ENCODE data around the gene TMEM135. TPM values are rescaled to one million over a fixed set of nuclear protein-coding genes. Genes with fewer than 3 reads are reported as not detected.
A peak's percentile ranks its signal among the peaks of the same experiment; 100 is the strongest.
"Not testable (repeated sequence)": the region's sequence is repeated elsewhere in the genome, so short reads cannot be mapped to it uniquely, and the experiment has no call there.

Gene TMEM135
- total and polyA plus RNA-seq, 12 donors: 3.4 to 28.6 (median 16.9) TPM

- 79 to 82% methylated on average over 3 of the region's 3 CpGs for WGBS, 2 donors
These were observed 16.9 kb upstream of the TMEM135 start for GRCh38 chr11:87020764-87021365.

GRCh38 chr11:87022254-87022653 is 15.5 kb upstream of the TMEM135 start:
- H3K27ac ChIP-seq: no peak overlapping the region
- peaks cover 0 to 23% (median 12%) of the 10 kb centered on the region in 9 donors for H3K4me1 ChIP-seq
- no peaks in the 10 kb centered on the region for H3K27me3 ChIP-seq
- 94 to 98% methylated on average over 1 of the region's 1 CpG for WGBS, 2 donors
- H3K9me3 ChIP-seq: no peaks in the 10 kb centered on the region
- H3K4me3 ChIP-seq: no peak overlapping the region
- intact Hi-C loops (cut with DNase I): no loop called here
- DNase-seq: no peak
- no peak for ATAC-seq
- H3K36me3 ChIP-seq: no peaks in the 10 kb centered on the region
- TF ChIP-seq CTCF (IDR thresholded peaks at IDR 0.05): no peak

More at GRCh38 chr11:87020764-87021365, 16.9 kb upstream of the TMEM135 start:
- Histone ChIP-seq H3K36me3 (no peaks in the 10 kb centered on the region), H3K27ac (peak overlapping the region in 3 of 10 donors; percentile 72 to 77 (median 75)), H3K4me3 (no peak overlapping the region), H3K27me3 (no peaks in the 10 kb centered on the region), H3K4me1 (peaks cover 0 to 23% (median 12%) of the 10 kb centered on the region in 9 donors), H3K9me3 (no peaks in the 10 kb centered on the region)
- ATAC-seq (no peak), DNase-seq (no peak)
- intact Hi-C loops (cut with DNase I): no loop called here
- no peak for TF ChIP-seq CTCF (IDR thresholded peaks at IDR 0.05)

- H3K4me3 ChIP-seq: no peak overlapping the region
- H3K4me1 ChIP-seq: peaks cover 0 to 23% (median 12%) of the 10 kb centered on the region in 9 donors
- TF ChIP-seq CTCF (IDR thresholded peaks at IDR 0.05): no peak
- H3K9me3 ChIP-seq: no peaks in the 10 kb centered on the region
- DNase-seq: no peak
- ATAC-seq: no peak
- no peaks in the 10 kb centered on the region for H3K27me3 ChIP-seq
- H3K27ac ChIP-seq: no peak overlapping the region
- 77 to 83% methylated on average over 3 of the region's 3 CpGs for WGBS, 2 donors
- intact Hi-C loops (cut with DNase I): no loop called here
- H3K36me3 ChIP-seq: no peaks in the 10 kb centered on the region
These were observed 15.0 kb upstream of the TMEM135 start for GRCh38 chr11:87022738-87023137.

GRCh38 chr11:87026415-87026814 is 11.3 kb upstream of the TMEM135 start:
- H3K4me3 ChIP-seq; H3K27ac ChIP-seq; ATAC-seq; H3K27me3 ChIP-seq; H3K36me3 ChIP-seq; intact Hi-C loops (cut with DNase I); H3K4me1 ChIP-seq; DNase-seq; H3K9me3 ChIP-seq: not testable (repeated sequence)
- 100% methylated on average over 1 of the region's 1 CpG for WGBS, 2 donors

GRCh38 chr11:87030458-87031054 is 7.2 kb upstream of the TMEM135 start:
- TF ChIP-seq CTCF (IDR thresholded peaks at IDR 0.05): no peak
- DNase-seq (no peak), ATAC-seq (no peak)
- Histone ChIP-seq H3K4me3 (no peak overlapping the region), H3K27me3 (no peaks in the 10 kb centered on the region), H3K4me1 (peaks cover 0 to 1% (median 0%) of the 10 kb centered on the region in 9 donors), H3K36me3 (no peaks in the 10 kb centered on the region), H3K9me3 (no peaks in the 10 kb centered on the region), H3K27ac (no peak overlapping the region)
- intact Hi-C loops (cut with DNase I): loop anchor here in 2 of 10 donors (10.0 kb wide), 2 partner anchors 46 to 76 kb away; partner anchors contain the start of gene FZD4 (in 1 of the 2)
- WGBS, 2 donors: 73% methylated on average over 5 of the region's 5 CpGs
